GM23338 (cell line): ENCODE results near the gene MLLT1. TPM values are rescaled to one million over a fixed set of nuclear protein-coding genes. Genes with fewer than 3 reads are reported as not detected.

Experiments used
- ATAC-seq: fragments of 200-7000 bp; cut with Tn5 transposase; 3 replicates; pipeline ENCODE4 v1.9.1; 2020
- DNase-seq: peaks from one replicate; pipeline ENCODE4 v3.0.0-alpha.2; 2015; ENCODE audit warnings: low spot score
- H2AFZ ChIP-seq: fragments of 200-600 bp; sonication (generic); 2 replicates; pipeline ENCODE4 v1.8.0; 2016; ENCODE audit warnings: antibody characterized with exemption, mild to moderate bottlenecking, moderate library complexity
- H3F3A ChIP-seq: fragments of 200-600 bp; sonication (generic); replicated peaks from 2 replicates; pipeline ENCODE4 v1.8.0; 2017; ENCODE audit warnings: antibody characterized with exemption, mixed run types, low read depth
- H3K27ac ChIP-seq: fragments of 200-600 bp; sonication (generic); 2 replicates; pipeline ENCODE4 v1.6.1; 2016; ENCODE audit warnings: low read depth
- H3K27me3 ChIP-seq: fragments of 200-600 bp; sonication (generic); 2 replicates; pipeline ENCODE4 v1.8.0; 2016; ENCODE audit warnings: mild to moderate bottlenecking, mixed run types, moderate library complexity; ENCODE audit not compliant: insufficient read depth
- H3K36me3 ChIP-seq: fragments of 200-600 bp; sonication (generic); 2 replicates; pipeline ENCODE4 v1.8.0; 2016; ENCODE audit warnings: mild to moderate bottlenecking; ENCODE audit not compliant: insufficient read depth
- H3K4me1 ChIP-seq: fragments of 200-600 bp; sonication (generic); 2 replicates; pipeline ENCODE4 v1.8.0; 2016; ENCODE audit warnings: mild to moderate bottlenecking, moderate library complexity; ENCODE audit not compliant: insufficient read depth
- H3K4me2 ChIP-seq: fragments of 200-600 bp; sonication (generic); 2 replicates; pipeline ENCODE4 v1.7.1; 2017; ENCODE audit warnings: mixed run types
- H3K4me3 ChIP-seq: fragments of 200-600 bp; sonication (generic); 2 replicates; pipeline ENCODE4 v1.6.1; 2016; ENCODE audit warnings: mixed run types
- H3K79me2 ChIP-seq: fragments of 200-600 bp; sonication (generic); replicated peaks from 2 replicates; pipeline ENCODE4 v1.8.0; 2017; ENCODE audit warnings: mild to moderate bottlenecking; ENCODE audit not compliant: insufficient read depth
- H3K9me2 ChIP-seq: fragments of 200-600 bp; sonication (generic); 2 replicates; pipeline ENCODE4 v1.8.0; 2017; ENCODE audit not compliant: insufficient read depth
- H4K20me1 ChIP-seq: fragments of 200-600 bp; sonication (generic); replicated peaks from 2 replicates; pipeline ENCODE4 v1.8.0; 2017; ENCODE audit warnings: mild to moderate bottlenecking; ENCODE audit not compliant: insufficient read depth
- H3K27ac Mint-ChIP-seq: 2 replicates; pipeline ENCODE4 v1.8.0; 2020; ENCODE audit warnings: inconsistent platforms, mild to moderate bottlenecking, moderate library complexity, mixed read lengths
- H3K27me3 Mint-ChIP-seq: 3 replicates; pipeline ENCODE4 v1.8.0; 2022; ENCODE audit warnings: low read depth, mild to moderate bottlenecking, moderate library complexity, mixed read lengths, inconsistent platforms; ENCODE audit not compliant: insufficient read depth, poor library complexity
- H3K36me3 Mint-ChIP-seq: 3 replicates; pipeline ENCODE4 v1.8.0; 2021; ENCODE audit warnings: low read depth, mild to moderate bottlenecking, inconsistent platforms, moderate library complexity, mixed read lengths
- H3K4me1 Mint-ChIP-seq: 3 replicates; pipeline ENCODE4 v1.8.0; 2020; ENCODE audit warnings: mild to moderate bottlenecking, inconsistent platforms, mixed read lengths
- H3K4me3 Mint-ChIP-seq: 3 replicates; pipeline ENCODE4 v1.8.0; 2021; ENCODE audit warnings: moderate library complexity, mild to moderate bottlenecking, inconsistent platforms, mixed read lengths
- H3K9me3 Mint-ChIP-seq: 3 replicates; pipeline ENCODE4 v1.8.0; 2020; ENCODE audit warnings: moderate library complexity, mild to moderate bottlenecking, inconsistent platforms, mixed read lengths
- ETS1 ChIP-seq: IDR thresholded peaks from 2 replicates; pipeline ENCODE4 v1.6.1; 2016; ENCODE audit warnings: antibody characterized with exemption
- EZH2phosphoT487 ChIP-seq: fragments of 200-600 bp; sonication (generic); IDR thresholded peaks from one replicate; pipeline ENCODE4 v1.8.1; 2018; ENCODE audit warnings: antibody characterized with exemption; ENCODE audit not compliant: unreplicated experiment
- JUNB ChIP-seq: IDR thresholded peaks from one replicate; pipeline ENCODE4 v1.6.1; 2016; ENCODE audit warnings: antibody characterized with exemption; ENCODE audit not compliant: unreplicated experiment
- ZNF114 ChIP-seq: fragments of 250-450 bp; sonication (Bioruptor Pico); IDR thresholded peaks from 2 replicates; pipeline ENCODE4 v1.5.0; 2020; ENCODE audit warnings: mild to moderate bottlenecking, moderate library complexity
- ZNF331 ChIP-seq: fragments of 250-450 bp; sonication (Bioruptor Pico); IDR thresholded peaks from 2 replicates; pipeline ENCODE4 v1.5.0; 2020; ENCODE audit warnings: low read depth, mild to moderate bottlenecking, moderate library complexity
- polyA plus RNA-seq: library from polyadenylated mRNA; unstranded; fragments of >200 nt; fragmentation: Nextera tagmentation; extraction: Ambion mirVana; gene quantifications from 2 replicates; pipeline ENCODE4 v1.2.1, GENCODE V29; 2016
- total RNA-seq: library from RNA; depleted of rRNA; stranded (reverse); fragments of >200 nt; shearing (Covaris generic); gene quantifications from 2 replicates; pipeline ENCODE4 v1.2.3, GENCODE V29; 2014
- TF ChIP-seq, protein P1 (sequence below): fragments of 250-450 bp; sonication (Bioruptor Pico); IDR thresholded peaks from 2 replicates; pipeline ENCODE4 v1.5.0; 2020; ENCODE audit warnings: mild to moderate bottlenecking, moderate library complexity

The MLLT1 gene
- total and polyA plus RNA-seq, 2 experiments from 2014 or later = 17.8 to 23.4 TPM

DNA sequence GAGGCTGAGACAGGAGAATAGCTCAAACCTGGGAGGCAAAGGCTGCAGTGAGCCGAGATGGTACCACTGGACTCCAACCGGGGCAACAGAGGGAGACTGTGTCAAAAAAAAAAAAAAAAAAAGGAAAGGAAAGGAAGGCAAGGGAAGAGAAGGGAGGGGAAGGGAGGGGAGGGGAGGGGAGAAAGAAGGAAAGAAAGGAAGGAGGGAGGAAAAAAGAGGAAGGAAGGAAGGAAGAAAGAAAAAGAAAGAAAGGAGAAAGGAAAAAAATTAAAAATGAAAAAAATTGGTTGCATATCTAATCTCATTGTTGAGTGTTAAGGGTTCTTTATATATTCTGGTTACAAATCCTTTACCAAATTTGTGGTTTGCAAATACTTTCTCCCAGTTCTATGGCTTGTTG, 98.7 kb downstream of the MLLT1 start (continued):
- TF ChIP-seq, protein P1, sequence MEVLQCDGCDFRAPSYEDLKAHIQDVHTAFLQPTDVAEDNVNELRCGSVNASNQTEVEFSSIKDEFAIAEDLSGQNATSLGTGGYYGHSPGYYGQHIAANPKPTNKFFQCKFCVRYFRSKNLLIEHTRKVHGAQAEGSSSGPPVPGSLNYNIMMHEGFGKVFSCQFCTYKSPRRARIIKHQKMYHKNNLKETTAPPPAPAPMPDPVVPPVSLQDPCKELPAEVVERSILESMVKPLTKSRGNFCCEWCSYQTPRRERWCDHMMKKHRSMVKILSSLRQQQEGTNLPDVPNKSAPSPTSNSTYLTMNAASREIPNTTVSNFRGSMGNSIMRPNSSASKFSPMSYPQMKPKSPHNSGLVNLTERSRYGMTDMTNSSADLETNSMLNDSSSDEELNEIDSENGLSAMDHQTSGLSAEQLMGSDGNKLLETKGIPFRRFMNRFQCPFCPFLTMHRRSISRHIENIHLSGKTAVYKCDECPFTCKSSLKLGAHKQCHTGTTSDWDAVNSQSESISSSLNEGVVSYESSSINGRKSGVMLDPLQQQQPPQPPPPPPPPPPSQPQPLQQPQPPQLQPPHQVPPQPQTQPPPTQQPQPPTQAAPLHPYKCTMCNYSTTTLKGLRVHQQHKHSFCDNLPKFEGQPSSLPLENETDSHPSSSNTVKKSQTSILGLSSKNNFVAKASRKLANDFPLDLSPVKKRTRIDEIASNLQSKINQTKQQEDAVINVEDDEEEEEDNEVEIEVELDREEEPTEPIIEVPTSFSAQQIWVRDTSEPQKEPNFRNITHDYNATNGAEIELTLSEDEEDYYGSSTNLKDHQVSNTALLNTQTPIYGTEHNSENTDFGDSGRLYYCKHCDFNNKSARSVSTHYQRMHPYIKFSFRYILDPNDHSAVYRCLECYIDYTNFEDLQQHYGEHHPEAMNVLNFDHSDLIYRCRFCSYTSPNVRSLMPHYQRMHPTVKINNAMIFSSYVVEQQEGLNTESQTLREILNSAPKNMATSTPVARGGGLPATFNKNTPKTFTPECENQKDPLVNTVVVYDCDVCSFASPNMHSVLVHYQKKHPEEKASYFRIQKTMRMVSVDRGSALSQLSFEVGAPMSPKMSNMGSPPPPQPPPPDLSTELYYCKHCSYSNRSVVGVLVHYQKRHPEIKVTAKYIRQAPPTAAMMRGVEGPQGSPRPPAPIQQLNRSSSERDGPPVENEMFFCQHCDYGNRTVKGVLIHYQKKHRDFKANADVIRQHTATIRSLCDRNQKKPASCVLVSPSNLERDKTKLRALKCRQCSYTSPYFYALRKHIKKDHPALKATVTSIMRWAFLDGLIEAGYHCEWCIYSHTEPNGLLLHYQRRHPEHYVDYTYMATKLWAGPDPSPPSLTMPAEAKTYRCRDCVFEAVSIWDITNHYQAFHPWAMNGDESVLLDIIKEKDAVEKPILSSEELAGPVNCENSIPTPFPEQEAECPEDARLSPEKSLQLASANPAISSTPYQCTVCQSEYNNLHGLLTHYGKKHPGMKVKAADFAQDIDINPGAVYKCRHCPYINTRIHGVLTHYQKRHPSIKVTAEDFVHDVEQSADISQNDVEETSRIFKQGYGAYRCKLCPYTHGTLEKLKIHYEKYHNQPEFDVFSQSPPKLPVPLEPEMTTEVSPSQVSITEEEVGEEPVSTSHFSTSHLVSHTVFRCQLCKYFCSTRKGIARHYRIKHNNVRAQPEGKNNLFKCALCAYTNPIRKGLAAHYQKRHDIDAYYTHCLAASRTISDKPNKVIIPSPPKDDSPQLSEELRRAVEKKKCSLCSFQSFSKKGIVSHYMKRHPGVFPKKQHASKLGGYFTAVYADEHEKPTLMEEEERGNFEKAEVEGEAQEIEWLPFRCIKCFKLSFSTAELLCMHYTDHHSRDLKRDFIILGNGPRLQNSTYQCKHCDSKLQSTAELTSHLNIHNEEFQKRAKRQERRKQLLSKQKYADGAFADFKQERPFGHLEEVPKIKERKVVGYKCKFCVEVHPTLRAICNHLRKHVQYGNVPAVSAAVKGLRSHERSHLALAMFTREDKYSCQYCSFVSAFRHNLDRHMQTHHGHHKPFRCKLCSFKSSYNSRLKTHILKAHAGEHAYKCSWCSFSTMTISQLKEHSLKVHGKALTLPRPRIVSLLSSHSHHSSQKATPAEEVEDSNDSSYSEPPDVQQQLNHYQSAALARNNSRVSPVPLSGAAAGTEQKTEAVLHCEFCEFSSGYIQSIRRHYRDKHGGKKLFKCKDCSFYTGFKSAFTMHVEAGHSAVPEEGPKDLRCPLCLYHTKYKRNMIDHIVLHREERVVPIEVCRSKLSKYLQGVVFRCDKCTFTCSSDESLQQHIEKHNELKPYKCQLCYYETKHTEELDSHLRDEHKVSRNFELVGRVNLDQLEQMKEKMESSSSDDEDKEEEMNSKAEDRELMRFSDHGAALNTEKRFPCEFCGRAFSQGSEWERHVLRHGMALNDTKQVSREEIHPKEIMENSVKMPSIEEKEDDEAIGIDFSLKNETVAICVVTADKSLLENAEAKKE (CRISPR knock-in tag) = no peak
- TF ChIP-seq ZNF331 (CRISPR knock-in tag) (no peak), EZH2phosphoT487 (no peak), ZNF114 (CRISPR knock-in tag) (no peak), JUNB (no peak)

DNA sequence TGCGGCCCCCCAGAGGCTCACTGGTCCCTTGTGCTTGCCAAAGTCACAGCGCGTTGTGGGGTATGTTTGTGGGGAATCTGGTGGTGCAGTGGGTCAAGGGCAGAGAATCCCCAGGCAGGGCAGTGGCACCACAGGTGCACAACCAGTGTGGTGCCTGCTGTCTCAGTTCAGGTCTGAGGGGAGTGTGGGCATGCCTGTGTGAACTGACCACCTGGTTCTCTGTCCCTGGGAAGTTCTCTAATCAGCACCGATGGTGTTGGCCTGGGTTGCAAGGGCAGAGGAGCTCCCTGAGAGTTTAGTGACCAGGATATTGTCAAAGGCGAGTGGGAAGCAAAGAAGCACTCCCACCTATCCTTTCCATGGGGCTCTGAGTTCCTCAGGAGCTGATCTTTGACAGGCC, 106.6 kb downstream of the MLLT1 start:
- ATAC-seq = no peak
- H3K36me3 Mint-ChIP-seq = peaks cover 10% of the 10 kb centered on the region; the same call in 2 of the 3 replicates

More for the DNA sequence above, 106.6 kb downstream of the MLLT1 start:
- Mint-ChIP-seq H3K27me3 (peaks cover 3% of the 10 kb centered on the region), H3K4me3 (no peak overlapping the region), H3K4me1 (no peaks in the 10 kb centered on the region), H3K9me3 (peaks cover 91% of the 10 kb centered on the region), H3K27ac (no peak overlapping the region)
- H3K27me3 ChIP-seq = no peaks in the 10 kb centered on the region
- no peak overlapping the region for H2AFZ ChIP-seq
- no peak overlapping the region for H3K27ac ChIP-seq
- no peak overlapping the region for H3K4me2 ChIP-seq
- H3K4me3 ChIP-seq = no peak overlapping the region
- no peaks in the 10 kb centered on the region for H3K79me2 ChIP-seq
- no peaks in the 10 kb centered on the region for H3K36me3 ChIP-seq
- DNase-seq = no peak
- H3K9me2 ChIP-seq = no peaks in the 10 kb centered on the region
- H3F3A ChIP-seq = no peaks in the 10 kb centered on the region
- no peaks in the 10 kb centered on the region for H3K4me1 ChIP-seq
- TF ChIP-seq ETS1 (no peak), EZH2phosphoT487 (no peak)
- no peaks in the 10 kb centered on the region for H4K20me1 ChIP-seq
